Measurements from ENCODE around the gene MYBBP1A. TPM values are rescaled to one million over a fixed set of nuclear protein-coding genes. Genes with fewer than 3 reads are reported as not detected.

Gene MYBBP1A
- total RNA-seq, 2 donors from 2014 or later, result 47.5 to 95.4 TPM

- no peaks in the 10 kb centered on the region for H3K27me3 Mint-ChIP-seq
- H3K27ac Mint-ChIP-seq, result no peak overlapping the region
- no peak for ATAC-seq (replicated peaks)
- no peaks in the 10 kb centered on the region for H3K9me3 Mint-ChIP-seq
- no peaks in the 10 kb centered on the region for H3K4me1 Mint-ChIP-seq
- H3K4me3 Mint-ChIP-seq, result no peak overlapping the region
- peaks cover 71% of the 10 kb centered on the region for H3K36me3 Mint-ChIP-seq (ENCODE audit: low read depth)
Observed at GRCh38 chr17:4543557-4544026, 11.6 kb downstream of the MYBBP1A start.

GRCh38 chr17:4542726-4543191 lies 12.4 kb downstream of the MYBBP1A start:
- no peaks in the 10 kb centered on the region for H3K9me3 Mint-ChIP-seq
- no peaks in the 10 kb centered on the region for H3K4me1 Mint-ChIP-seq
- H3K27ac Mint-ChIP-seq, result no peak overlapping the region
- H3K27me3 Mint-ChIP-seq, result no peaks in the 10 kb centered on the region
- no peak overlapping the region for H3K4me3 Mint-ChIP-seq
- H3K36me3 Mint-ChIP-seq (ENCODE audit: low read depth), result peaks cover 71% of the 10 kb centered on the region
- ATAC-seq (replicated peaks), result no peak

- Mint-ChIP-seq H3K9me3 (no peaks in the 10 kb centered on the region), H3K36me3 (ENCODE audit: low read depth) (peaks cover 68% of the 10 kb centered on the region), H3K27me3 (no peaks in the 10 kb centered on the region), H3K27ac (no peak overlapping the region), H3K4me3 (no peak overlapping the region), H3K4me1 (no peaks in the 10 kb centered on the region)
- ATAC-seq (replicated peaks), result no peak
Observed at GRCh38 chr17:4542003-4542725, 13.0 kb downstream of the MYBBP1A start.

GRCh38 chr17:4541328-4542002 lies 13.7 kb downstream of the MYBBP1A start:
- H3K9me3 Mint-ChIP-seq, result no peaks in the 10 kb centered on the region
- H3K4me3 Mint-ChIP-seq, result no peak overlapping the region
- H3K27ac Mint-ChIP-seq, result no peak overlapping the region

GRCh38 chr17:4540687-4541327 lies 14.4 kb downstream of the MYBBP1A start:
- Mint-ChIP-seq H3K27me3 (no peaks in the 10 kb centered on the region), H3K27ac (no peak overlapping the region), H3K36me3 (ENCODE audit: low read depth) (peaks cover 55% of the 10 kb centered on the region), H3K9me3 (no peaks in the 10 kb centered on the region), H3K4me3 (no peak overlapping the region), H3K4me1 (no peaks in the 10 kb centered on the region)
- no peak for ATAC-seq (replicated peaks)

More at GRCh38 chr17:4541328-4542002, 13.7 kb downstream of the MYBBP1A start:
- Mint-ChIP-seq H3K4me1 (no peaks in the 10 kb centered on the region), H3K27me3 (no peaks in the 10 kb centered on the region), H3K36me3 (ENCODE audit: low read depth) (peaks cover 61% of the 10 kb centered on the region)
- ATAC-seq (replicated peaks), result no peak

GRCh38 chr17:4540224-4540651 lies 14.9 kb downstream of the MYBBP1A start:
- no peak for ATAC-seq (replicated peaks)
- Mint-ChIP-seq H3K27ac (no peak overlapping the region), H3K4me1 (no peaks in the 10 kb centered on the region)

GRCh38 chr17:4539576-4540223 lies 15.5 kb downstream of the MYBBP1A start:
- no peak overlapping the region for H3K27ac Mint-ChIP-seq
- H3K36me3 Mint-ChIP-seq (ENCODE audit: low read depth), result peaks cover 49% of the 10 kb centered on the region
- no peaks in the 10 kb centered on the region for H3K9me3 Mint-ChIP-seq
- no peaks in the 10 kb centered on the region for H3K27me3 Mint-ChIP-seq
- H3K4me3 Mint-ChIP-seq, result no peak overlapping the region
- no peaks in the 10 kb centered on the region for H3K4me1 Mint-ChIP-seq
- no peak for ATAC-seq (replicated peaks)

More at GRCh38 chr17:4540224-4540651, 14.9 kb downstream of the MYBBP1A start:
- Mint-ChIP-seq H3K27me3 (no peaks in the 10 kb centered on the region), H3K36me3 (ENCODE audit: low read depth) (peaks cover 53% of the 10 kb centered on the region), H3K4me3 (no peak overlapping the region), H3K9me3 (no peaks in the 10 kb centered on the region)

- H3K9me3 Mint-ChIP-seq, result no peaks in the 10 kb centered on the region
- peaks cover 47% of the 10 kb centered on the region for H3K36me3 Mint-ChIP-seq (ENCODE audit: low read depth)
- no peak for ATAC-seq (replicated peaks)
- no peaks in the 10 kb centered on the region for H3K4me1 Mint-ChIP-seq
- no peak overlapping the region for H3K27ac Mint-ChIP-seq
- no peaks in the 10 kb centered on the region for H3K27me3 Mint-ChIP-seq
- no peak overlapping the region for H3K4me3 Mint-ChIP-seq
Observed at GRCh38 chr17:4539025-4539424, 16.2 kb downstream of the MYBBP1A start.

- no peak overlapping the region for H3K27ac Mint-ChIP-seq
Observed at GRCh38 chr17:4538236-4539002, 16.8 kb downstream of the MYBBP1A start.

GRCh38 chr17:4537451-4538235 lies 17.5 kb downstream of the MYBBP1A start:
- Mint-ChIP-seq H3K9me3 (no peaks in the 10 kb centered on the region), H3K27me3 (no peaks in the 10 kb centered on the region), H3K4me1 (no peaks in the 10 kb centered on the region), H3K27ac (no peak overlapping the region), H3K4me3 (no peak overlapping the region), H3K36me3 (ENCODE audit: low read depth) (peaks cover 35% of the 10 kb centered on the region)
- ATAC-seq (replicated peaks), result no peak

More at GRCh38 chr17:4538236-4539002, 16.8 kb downstream of the MYBBP1A start:
- Mint-ChIP-seq H3K36me3 (ENCODE audit: low read depth) (peaks cover 41% of the 10 kb centered on the region), H3K27me3 (no peaks in the 10 kb centered on the region), H3K4me3 (no peak overlapping the region), H3K4me1 (no peaks in the 10 kb centered on the region), H3K9me3 (no peaks in the 10 kb centered on the region)
- ATAC-seq (replicated peaks), result no peak

GRCh38 chr17:4536742-4537411 lies 18.3 kb downstream of the MYBBP1A start:
- no peaks in the 10 kb centered on the region for H3K9me3 Mint-ChIP-seq
- no peaks in the 10 kb centered on the region for H3K4me1 Mint-ChIP-seq
- ATAC-seq (replicated peaks), result no peak
- H3K27ac Mint-ChIP-seq, result no peak overlapping the region
- peaks cover 3% of the 10 kb centered on the region for H3K27me3 Mint-ChIP-seq
- no peak overlapping the region for H3K4me3 Mint-ChIP-seq
- H3K36me3 Mint-ChIP-seq (ENCODE audit: low read depth), result peaks cover 27% of the 10 kb centered on the region

- Mint-ChIP-seq H3K27me3 (peaks cover 5% of the 10 kb centered on the region), H3K36me3 (ENCODE audit: low read depth) (peaks cover 22% of the 10 kb centered on the region), H3K4me1 (no peaks in the 10 kb centered on the region), H3K27ac (no peak overlapping the region), H3K9me3 (no peaks in the 10 kb centered on the region), H3K4me3 (no peak overlapping the region)
- ATAC-seq (replicated peaks), result no peak
Observed at GRCh38 chr17:4536259-4536741, 18.9 kb downstream of the MYBBP1A start.
